ENCODE data around the gene OTX2.

OTX2 gene

DNA sequence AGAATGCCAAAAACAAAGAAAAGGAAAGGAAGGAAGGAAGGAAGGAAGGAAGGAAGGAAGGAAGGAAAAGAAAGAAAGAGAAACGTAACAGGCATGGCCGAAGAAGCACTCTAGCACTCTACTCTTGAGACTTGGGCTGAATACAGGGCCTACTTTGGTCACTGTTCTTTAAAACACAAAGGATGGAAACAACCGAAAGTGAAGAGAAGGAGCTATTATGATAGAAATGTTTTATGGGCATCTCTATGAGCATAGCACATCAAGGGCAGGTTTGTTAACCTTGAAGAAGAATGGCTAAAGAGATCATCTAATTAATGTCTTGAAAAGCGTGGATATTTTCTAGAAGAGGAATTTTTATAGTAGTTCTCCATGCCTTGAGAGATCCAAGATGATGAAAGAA is 15.9 kb upstream of the OTX2 start:
- H3K4me1 Mint-ChIP-seq = no peaks in the 10 kb centered on the region
- H3K27ac Mint-ChIP-seq = no peak overlapping the region
- TF ChIP-seq, protein P1, sequence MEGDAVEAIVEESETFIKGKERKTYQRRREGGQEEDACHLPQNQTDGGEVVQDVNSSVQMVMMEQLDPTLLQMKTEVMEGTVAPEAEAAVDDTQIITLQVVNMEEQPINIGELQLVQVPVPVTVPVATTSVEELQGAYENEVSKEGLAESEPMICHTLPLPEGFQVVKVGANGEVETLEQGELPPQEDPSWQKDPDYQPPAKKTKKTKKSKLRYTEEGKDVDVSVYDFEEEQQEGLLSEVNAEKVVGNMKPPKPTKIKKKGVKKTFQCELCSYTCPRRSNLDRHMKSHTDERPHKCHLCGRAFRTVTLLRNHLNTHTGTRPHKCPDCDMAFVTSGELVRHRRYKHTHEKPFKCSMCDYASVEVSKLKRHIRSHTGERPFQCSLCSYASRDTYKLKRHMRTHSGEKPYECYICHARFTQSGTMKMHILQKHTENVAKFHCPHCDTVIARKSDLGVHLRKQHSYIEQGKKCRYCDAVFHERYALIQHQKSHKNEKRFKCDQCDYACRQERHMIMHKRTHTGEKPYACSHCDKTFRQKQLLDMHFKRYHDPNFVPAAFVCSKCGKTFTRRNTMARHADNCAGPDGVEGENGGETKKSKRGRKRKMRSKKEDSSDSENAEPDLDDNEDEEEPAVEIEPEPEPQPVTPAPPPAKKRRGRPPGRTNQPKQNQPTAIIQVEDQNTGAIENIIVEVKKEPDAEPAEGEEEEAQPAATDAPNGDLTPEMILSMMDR (IDR thresholded peaks at IDR 0.05; ENCODE audit: unreplicated experiment in 3 of 3) = no peak
- H3K27me3 Mint-ChIP-seq (ENCODE audit: low read depth) = peaks cover 53% of the 10 kb centered on the region
- no peak overlapping the region for H3K4me3 Mint-ChIP-seq
- H3K36me3 Mint-ChIP-seq (ENCODE audit: low read depth) = no peaks in the 10 kb centered on the region
- H3K9me3 Mint-ChIP-seq = no peaks in the 10 kb centered on the region

DNA sequence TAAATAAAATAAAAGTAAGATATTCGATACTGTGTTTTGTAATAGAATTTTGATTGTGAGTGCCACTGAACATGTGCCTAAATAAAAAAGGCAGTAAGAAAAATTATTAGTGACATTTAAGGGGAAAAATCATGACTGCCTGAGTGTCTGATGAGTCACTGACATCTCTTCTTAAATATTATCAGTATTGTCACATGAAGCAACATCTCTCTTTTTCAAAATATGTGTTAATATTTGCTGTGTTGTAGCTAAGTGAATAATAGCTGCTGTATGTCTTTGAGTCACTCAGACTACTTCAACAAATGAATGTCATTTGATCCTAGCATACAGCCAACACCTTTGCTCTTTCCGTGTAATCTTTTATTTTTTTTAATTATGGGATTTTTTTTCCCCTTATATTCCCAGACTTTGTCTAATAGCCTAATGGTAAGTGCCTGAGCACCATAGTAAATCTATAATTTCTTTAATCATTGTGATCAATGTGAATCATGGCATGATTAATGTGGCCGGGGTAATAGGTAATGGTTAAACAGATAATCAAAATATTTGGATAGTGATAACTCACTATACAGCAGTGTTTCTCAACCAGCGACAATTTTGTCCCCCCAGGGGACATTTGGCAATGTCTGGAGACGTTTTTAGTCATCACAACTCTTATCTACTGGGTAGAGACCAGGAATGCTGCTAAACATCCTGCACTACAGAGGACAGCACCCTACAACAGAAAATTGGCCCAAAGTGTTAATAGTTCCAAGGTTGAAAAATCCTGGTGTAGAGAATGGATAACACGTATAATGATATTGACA is 11.7 kb upstream of the OTX2 start:
- H3K27ac Mint-ChIP-seq = no peak overlapping the region
- no peaks in the 10 kb centered on the region for H3K36me3 Mint-ChIP-seq (ENCODE audit: low read depth)
- TF ChIP-seq, protein P1 (IDR thresholded peaks at IDR 0.05; ENCODE audit: unreplicated experiment in 3 of 3) = no peak
- H3K9me3 Mint-ChIP-seq = peaks cover 2% of the 10 kb centered on the region
- H3K4me1 Mint-ChIP-seq = no peaks in the 10 kb centered on the region
- H3K27me3 Mint-ChIP-seq (ENCODE audit: low read depth) = peaks cover 85% of the 10 kb centered on the region
- H3K4me3 Mint-ChIP-seq = no peak overlapping the region

DNA sequence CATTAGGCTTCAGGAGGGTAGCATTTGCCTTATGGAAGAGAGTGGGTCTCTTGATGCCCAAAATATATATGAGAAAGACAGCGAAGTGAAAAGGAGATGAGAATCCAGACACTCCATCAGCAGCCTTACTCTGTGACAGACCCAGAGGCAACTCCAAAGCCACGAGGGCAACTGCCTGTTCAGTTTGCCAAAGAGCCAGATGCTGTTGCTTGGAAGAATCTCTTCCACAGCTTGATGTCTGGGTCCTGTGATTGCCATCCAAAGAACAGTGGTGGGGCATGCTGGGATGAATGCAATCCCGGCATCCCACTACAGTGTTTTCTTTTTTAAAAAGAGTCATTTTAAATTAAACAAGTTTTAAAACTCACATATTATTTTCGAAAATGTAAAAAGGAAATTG is 10.9 kb upstream of the OTX2 start:
- Mint-ChIP-seq H3K27me3 (ENCODE audit: low read depth) (peaks cover 92% of the 10 kb centered on the region), H3K4me3 (no peak overlapping the region), H3K36me3 (ENCODE audit: low read depth) (no peaks in the 10 kb centered on the region), H3K9me3 (peaks cover 2% of the 10 kb centered on the region), H3K4me1 (no peaks in the 10 kb centered on the region), H3K27ac (no peak overlapping the region)
- TF ChIP-seq, protein P1 (IDR thresholded peaks at IDR 0.05; ENCODE audit: unreplicated experiment in 3 of 3) = no peak

DNA sequence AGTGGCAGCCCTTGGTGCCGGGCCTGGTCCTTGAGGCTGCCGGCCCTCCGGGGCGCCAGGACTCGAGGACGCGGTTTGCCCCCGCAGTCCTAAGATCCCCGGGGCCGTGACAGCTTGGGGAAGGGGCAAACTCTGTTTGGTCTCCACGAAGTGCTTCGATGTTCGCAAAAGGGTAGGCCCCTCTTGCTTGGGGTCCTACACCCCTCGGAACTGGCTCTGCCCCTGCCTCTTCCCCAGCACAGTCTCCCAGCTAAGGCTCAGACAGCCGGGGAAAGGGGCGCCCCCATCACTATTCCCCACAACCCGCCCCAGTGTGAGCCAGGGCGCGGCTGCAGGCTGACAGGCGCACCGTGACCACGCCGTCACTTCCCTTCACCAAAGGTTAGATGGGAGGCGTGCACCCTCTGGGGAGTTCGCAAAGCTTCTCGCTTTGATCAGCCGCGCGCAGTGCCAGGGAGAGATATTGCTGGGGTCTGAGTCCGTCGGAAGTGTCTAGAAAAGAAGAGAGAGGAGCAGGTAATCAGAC is 7.2 kb upstream of the OTX2 start:
- no peak overlapping the region for H3K4me3 Mint-ChIP-seq
- no peak overlapping the region for H3K27ac Mint-ChIP-seq
- H3K9me3 Mint-ChIP-seq = peaks cover 2% of the 10 kb centered on the region
- peaks cover 98% of the 10 kb centered on the region for H3K27me3 Mint-ChIP-seq (ENCODE audit: low read depth)
- no peaks in the 10 kb centered on the region for H3K36me3 Mint-ChIP-seq (ENCODE audit: low read depth)
- H3K4me1 Mint-ChIP-seq = no peaks in the 10 kb centered on the region
- TF ChIP-seq, protein P1 (IDR thresholded peaks at IDR 0.05; ENCODE audit: unreplicated experiment in 3 of 3) = no peak

DNA sequence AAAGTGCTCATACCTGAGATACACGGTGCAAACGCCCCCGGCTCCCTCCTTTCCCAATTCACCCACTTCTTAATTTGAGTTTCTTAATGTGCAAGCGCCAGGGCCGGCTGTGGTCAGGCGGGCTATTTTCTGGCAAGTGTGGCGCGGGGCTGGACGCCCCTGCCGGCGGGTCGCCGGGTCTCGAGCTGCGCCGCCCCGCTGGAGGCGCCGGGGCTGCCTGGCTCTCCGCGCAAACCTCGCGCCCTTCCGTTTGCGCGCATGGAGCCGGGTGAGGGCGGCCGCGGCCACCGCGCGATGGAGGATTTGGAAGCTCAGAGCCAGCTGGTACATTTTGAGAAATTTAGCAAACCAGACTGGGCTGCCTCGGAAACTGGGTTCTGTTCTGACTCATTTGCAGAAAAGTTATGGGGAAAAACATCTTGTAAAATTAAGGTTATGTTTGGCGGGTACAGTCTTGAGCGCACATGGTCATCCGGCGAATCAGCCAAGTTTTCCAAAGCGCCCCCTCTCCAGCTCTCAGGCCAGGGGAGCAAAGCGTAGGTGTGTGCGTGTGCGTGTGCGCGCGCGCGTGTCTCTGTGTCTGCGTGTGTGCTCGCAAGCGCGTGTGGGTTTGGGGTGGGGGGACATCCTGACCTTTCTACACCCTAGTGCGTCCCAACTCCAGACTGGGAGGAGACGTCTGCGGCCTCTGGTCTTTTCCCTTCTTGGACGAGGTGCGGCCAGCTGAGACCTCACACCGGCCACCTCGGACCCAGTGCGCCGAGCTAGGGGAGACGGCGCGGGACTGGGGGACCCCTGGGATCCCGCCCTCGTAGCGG is 6.5 kb upstream of the OTX2 start:
- Mint-ChIP-seq H3K4me1 (no peaks in the 10 kb centered on the region), H3K36me3 (ENCODE audit: low read depth) (no peaks in the 10 kb centered on the region), H3K27me3 (ENCODE audit: low read depth) (peaks cover 98% of the 10 kb centered on the region), H3K27ac (no peak overlapping the region), H3K9me3 (peaks cover 2% of the 10 kb centered on the region), H3K4me3 (peak overlapping the region in 2 of 3 experiments; percentile 25 to 27)
- TF ChIP-seq, protein P1 (IDR thresholded peaks at IDR 0.05; ENCODE audit: unreplicated experiment in 3 of 3) = no peak
